Activated naive CD8-positive, alpha-beta T cell treated with anti-CD3 and anti-CD28 coated beads for 36 hours (primary cell): Measurements from ENCODE around the gene LCE4A. TPM values are rescaled to one million over a fixed set of nuclear protein-coding genes. Genes with fewer than 3 reads are reported as not detected.
"Not testable (repeated sequence)": the region's sequence is repeated elsewhere in the genome, so short reads cannot be mapped to it uniquely, and the experiment has no call there.

ENCODE experiments used
- DNase-seq: peaks from one replicate; pipeline ENCODE4 v3.0.0; 2021
- H3K27ac Mint-ChIP-seq: one replicate; pipeline ENCODE4 v1.8.0; 2022; ENCODE audit warnings: mild to moderate bottlenecking, moderate library complexity, mixed read lengths
- H3K27me3 Mint-ChIP-seq: one replicate; pipeline ENCODE4 v1.8.0; 2022; ENCODE audit warnings: mild to moderate bottlenecking, mixed read lengths
- H3K36me3 Mint-ChIP-seq: one replicate; pipeline ENCODE4 v1.8.0; 2021; ENCODE audit warnings: mild to moderate bottlenecking, mixed read lengths
- H3K4me1 Mint-ChIP-seq: one replicate; pipeline ENCODE4 v1.8.0; 2021; ENCODE audit warnings: mixed read lengths
- H3K4me3 Mint-ChIP-seq: one replicate; pipeline ENCODE4 v1.8.0; 2022; ENCODE audit warnings: mild to moderate bottlenecking, moderate library complexity, mixed read lengths
- H3K9me3 Mint-ChIP-seq: one replicate; pipeline ENCODE4 v1.8.0; 2022; ENCODE audit warnings: mixed read lengths
- total RNA-seq, 2 experiments: library from RNA; stranded (reverse); gene quantifications; one replicate each; pipeline ENCODE4 v1.2.3, GENCODE V29; 2021

Gene LCE4A, protein sequence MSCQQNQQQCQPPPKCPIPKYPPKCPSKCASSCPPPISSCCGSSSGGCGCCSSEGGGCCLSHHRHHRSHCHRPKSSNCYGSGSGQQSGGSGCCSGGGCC
- total RNA-seq, result not detected

DNA sequence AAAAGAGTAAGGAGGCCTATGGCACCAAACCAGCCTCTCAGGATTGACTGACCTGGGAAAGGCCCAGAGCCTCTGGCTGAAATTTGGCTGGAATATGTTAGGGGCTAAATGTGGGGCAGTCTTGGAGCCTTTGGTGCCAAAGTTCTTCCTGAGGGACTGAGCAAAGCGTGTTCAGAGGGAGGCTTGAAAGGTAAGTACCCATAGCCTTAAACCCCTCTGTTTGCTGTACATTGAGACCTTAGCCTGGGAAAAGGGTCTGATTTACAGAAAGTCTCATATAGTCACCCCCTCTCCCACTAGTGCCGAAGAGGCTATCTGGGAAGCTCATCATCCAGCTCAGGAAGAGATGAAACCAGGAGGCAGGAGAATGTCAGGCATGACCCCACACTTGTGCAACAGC is at the start of gene LCE4A:
Gene LCE4A, plus strand, starts transcription at position 301 of the 400 bp plus-strand sequence. CDS start 916 bp downstream, outside the sequence.
- Mint-ChIP-seq H3K4me1 (no peaks in the 10 kb centered on the region), H3K9me3 (peaks cover 4% of the 10 kb centered on the region), H3K27ac (no peak within 1 kb of the TSS), H3K4me3 (no peak within 1 kb of the TSS), H3K27me3 (peaks cover 35% of the 10 kb centered on the region), H3K36me3 (no peaks in the 10 kb centered on the region)
- no peak for DNase-seq

DNA sequence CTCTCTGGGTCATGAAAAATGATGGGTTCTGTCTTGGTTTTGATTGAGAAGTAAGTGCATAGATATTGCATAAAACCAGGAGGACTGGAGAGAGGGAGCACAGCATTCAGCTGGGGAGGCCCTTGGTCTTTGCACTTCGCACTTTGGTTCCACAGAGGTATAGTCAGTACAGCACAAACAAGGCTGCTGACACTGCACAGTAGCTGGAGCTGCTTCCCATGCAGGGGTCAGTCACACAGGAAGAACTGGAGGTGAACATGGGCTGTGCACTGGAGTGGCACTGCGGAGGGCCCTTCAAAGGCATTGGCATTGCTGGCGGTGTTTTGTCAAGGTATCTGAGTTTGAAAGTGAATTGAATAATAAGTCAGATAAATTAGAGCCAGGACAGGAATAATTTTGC is 49.3 kb upstream of the LCE4A start:
- Mint-ChIP-seq H3K4me3 (no peak overlapping the region), H3K27ac (no peak overlapping the region), H3K4me1 (peaks cover 2% of the 10 kb centered on the region), H3K9me3 (no peaks in the 10 kb centered on the region), H3K36me3 (no peaks in the 10 kb centered on the region), H3K27me3 (peaks cover 4% of the 10 kb centered on the region)
- DNase-seq, result no peak

DNA sequence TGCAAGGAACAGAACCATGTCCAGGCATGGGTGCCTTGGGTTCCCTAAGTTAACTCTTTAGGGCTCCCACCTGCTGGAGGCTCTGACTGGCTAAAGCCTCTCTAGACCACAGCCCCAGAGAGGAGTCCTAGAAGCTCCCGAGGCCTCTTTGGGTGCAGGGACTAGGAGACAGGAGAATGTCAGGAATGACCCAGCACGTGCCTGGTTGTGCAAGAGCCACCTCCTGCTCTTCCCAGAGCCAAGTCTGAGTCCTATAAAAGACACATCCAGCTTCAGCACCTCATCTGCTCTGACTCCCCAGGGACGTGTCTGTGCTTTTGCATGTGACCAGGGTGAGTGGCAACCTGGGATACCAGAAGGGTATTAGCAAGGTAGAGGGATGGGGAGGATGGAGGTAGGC is 44.9 kb upstream of the LCE4A start, which contains the start of gene LCE2D:
Gene LCE2D, plus strand, starts transcription at position 283 of the 400 bp plus-strand sequence. CDS start 726 bp downstream, outside the sequence.
- Mint-ChIP-seq H3K27me3 (peaks cover 11% of the 10 kb centered on the region), H3K27ac (no peak within 1 kb of the TSS), H3K36me3 (no peaks in the 10 kb centered on the region), H3K4me1 (no peaks in the 10 kb centered on the region), H3K4me3 (no peak within 1 kb of the TSS), H3K9me3 (no peaks in the 10 kb centered on the region)
- DNase-seq, result no peak

DNA sequence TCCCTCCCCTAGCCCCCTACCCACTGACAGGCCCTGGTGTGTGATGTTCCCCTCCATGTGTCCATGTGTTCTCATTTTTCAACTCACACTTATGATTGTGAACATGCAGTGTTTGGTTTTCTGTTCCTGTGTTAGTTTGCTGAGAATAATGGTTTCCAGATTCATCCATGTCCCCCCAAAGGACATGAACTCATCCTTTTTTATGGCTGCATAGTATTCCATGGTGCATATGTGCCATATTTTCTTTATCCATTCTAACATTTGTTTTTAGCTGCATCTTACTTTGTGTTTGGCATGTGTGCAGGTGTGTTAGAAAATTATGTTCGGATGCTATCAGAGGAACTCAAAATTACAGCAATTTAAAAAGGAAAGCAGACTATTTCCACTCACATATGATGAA is 41.8 kb upstream of the LCE4A start:
- not testable (repeated sequence) for H3K4me1 Mint-ChIP-seq
- peaks cover 16% of the 10 kb centered on the region for H3K27me3 Mint-ChIP-seq

DNA sequence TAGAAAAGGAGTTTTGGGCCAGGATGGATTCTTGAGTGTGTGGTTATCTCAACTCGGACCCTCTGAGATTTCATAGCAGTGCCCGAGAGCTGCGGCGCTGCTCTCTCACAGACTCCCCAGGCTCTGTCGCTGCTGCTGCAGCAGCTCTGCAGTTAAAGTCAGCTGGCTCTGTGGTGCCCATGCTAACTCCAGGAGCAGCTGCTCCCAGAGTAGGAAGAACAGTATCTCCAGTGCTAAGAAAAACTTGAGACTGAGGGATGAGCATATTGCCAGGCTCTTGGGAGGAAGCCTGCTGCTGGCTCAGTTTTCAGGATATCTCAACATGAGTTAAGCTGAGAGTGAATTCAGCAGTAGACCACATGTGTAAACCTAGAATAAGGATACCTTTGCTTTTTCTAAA is 40.3 kb upstream of the LCE4A start:
- H3K4me3 Mint-ChIP-seq, result no peak overlapping the region
- no peak for DNase-seq
- no peaks in the 10 kb centered on the region for H3K36me3 Mint-ChIP-seq
- peaks cover 16% of the 10 kb centered on the region for H3K27me3 Mint-ChIP-seq
- H3K4me1 Mint-ChIP-seq, result no peaks in the 10 kb centered on the region
- H3K27ac Mint-ChIP-seq, result no peak overlapping the region
- H3K9me3 Mint-ChIP-seq, result no peaks in the 10 kb centered on the region

More for the DNA sequence above, 41.8 kb upstream of the LCE4A start:
- not testable (repeated sequence) for H3K36me3 Mint-ChIP-seq, DNase-seq, H3K4me3 Mint-ChIP-seq, H3K27ac Mint-ChIP-seq, H3K9me3 Mint-ChIP-seq

DNA sequence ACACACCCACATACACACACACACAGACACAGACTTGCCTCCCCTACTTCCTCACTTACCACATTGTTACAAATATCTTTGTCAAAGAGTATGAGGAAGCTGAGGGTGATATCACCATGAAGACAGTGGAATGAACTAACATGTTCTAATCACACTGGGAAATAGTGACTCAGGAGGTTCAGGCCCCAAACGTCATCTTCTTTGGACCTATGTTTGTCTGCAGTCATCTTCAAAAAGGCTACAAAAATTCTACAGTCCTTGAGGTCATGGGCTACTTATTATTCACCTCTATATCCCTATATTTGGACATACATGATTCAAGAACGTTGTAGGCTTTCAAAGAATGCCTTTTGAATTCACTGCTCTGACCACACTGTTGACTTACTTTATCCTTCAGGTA is 34.9 kb upstream of the LCE4A start:
- H3K9me3 Mint-ChIP-seq, result no peaks in the 10 kb centered on the region
- no peak overlapping the region for H3K4me3 Mint-ChIP-seq
- H3K27ac Mint-ChIP-seq, result no peak overlapping the region
- H3K36me3 Mint-ChIP-seq, result no peaks in the 10 kb centered on the region
- no peak for DNase-seq
- peaks cover 16% of the 10 kb centered on the region for H3K27me3 Mint-ChIP-seq
- no peaks in the 10 kb centered on the region for H3K4me1 Mint-ChIP-seq

DNA sequence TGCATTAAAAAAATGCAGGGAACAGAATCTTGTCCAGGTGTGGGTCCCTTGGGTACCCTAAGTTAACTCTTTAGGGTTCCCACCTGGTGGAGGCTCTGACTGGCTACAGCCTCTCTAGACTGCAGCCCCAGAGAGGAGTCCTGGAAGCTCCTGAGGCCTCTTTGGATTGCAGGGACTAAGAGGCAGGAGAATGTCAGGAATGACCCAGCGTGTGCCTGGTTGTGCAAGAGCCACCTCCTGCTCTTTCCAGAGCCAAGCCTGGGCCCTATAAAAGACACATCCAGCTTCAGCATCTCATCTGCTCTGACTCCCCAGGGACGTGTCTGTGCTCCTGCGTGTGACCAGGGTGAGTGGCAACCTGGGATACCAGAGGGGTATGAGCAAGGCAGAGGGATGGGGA is 33.0 kb upstream of the LCE4A start, which contains the start of gene LCE2C:
Gene LCE2C, plus strand, starts transcription at position 297 of the 400 bp plus-strand sequence. CDS start 737 bp downstream, outside the sequence.
- H3K9me3 Mint-ChIP-seq, H3K27ac Mint-ChIP-seq, H3K4me3 Mint-ChIP-seq, H3K36me3 Mint-ChIP-seq, H3K4me1 Mint-ChIP-seq, DNase-seq: not testable (repeated sequence)
- peaks cover 28% of the 10 kb centered on the region for H3K27me3 Mint-ChIP-seq

DNA sequence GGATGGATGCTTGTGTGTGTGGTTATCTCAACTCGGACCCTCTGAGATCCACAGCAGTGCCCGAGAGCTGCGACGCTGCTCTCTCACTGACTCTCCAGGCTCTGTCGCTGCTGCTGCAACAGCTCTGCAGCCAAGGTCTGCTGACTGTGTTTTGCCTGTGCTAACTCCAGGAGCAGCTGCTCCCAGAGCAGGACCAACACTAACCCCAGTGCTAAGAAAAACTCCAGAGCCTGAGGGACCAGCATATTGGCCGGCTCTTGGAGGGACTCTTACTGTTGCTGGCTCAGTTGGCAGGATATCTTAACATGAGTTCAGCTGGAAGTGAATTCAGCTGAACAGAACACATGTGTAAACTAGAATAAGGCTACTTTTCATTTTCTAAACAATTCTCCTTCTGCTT is 28.5 kb upstream of the LCE4A start:
- no peaks in the 10 kb centered on the region for H3K9me3 Mint-ChIP-seq
- peaks cover 23% of the 10 kb centered on the region for H3K27me3 Mint-ChIP-seq
- H3K4me3 Mint-ChIP-seq, result no peak overlapping the region
- H3K27ac Mint-ChIP-seq, result no peak overlapping the region
- H3K36me3 Mint-ChIP-seq, result no peaks in the 10 kb centered on the region
- H3K4me1 Mint-ChIP-seq, result no peaks in the 10 kb centered on the region
- DNase-seq, result no peak

DNA sequence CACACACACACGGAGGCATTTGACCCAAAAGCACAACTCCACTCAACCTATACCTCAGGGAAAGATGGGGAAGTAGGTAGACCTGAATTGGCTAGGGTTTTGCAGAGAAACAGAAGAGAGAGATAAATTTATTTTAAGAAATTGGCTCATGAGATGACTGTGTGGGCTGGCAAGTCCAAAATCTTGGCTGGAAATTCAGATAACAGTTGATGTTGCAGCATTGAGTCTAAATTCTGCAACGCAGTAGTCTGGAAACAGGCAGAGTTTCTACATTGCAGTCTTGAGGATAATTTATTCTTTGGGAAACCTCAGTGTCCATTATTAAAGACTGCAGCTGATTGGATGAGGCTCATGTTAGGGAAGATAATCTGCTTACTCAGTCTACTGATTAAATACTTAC is 26.3 kb upstream of the LCE4A start:
- no peaks in the 10 kb centered on the region for H3K9me3 Mint-ChIP-seq
- no peak overlapping the region for H3K4me3 Mint-ChIP-seq
- H3K27ac Mint-ChIP-seq, result no peak overlapping the region
- H3K36me3 Mint-ChIP-seq, result no peaks in the 10 kb centered on the region
- no peaks in the 10 kb centered on the region for H3K4me1 Mint-ChIP-seq
- no peak for DNase-seq
- peaks cover 20% of the 10 kb centered on the region for H3K27me3 Mint-ChIP-seq

DNA sequence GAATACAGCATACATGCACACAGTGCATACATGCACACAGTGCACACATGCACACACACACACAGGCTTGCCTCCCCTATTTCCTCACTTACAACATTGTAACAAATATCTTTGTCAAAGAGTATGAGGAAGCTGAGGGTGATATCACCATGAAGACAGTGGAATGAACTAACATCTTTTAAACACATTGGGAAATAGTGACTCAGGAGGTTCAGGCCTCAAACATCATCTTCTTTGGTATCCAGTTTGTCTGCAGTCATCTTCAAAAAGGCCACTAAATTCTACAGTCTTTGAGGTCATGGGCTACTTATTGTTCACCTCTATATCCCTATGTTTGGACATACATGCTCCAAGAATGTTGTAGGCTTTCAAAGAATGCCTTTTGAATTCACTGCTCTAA is 24.1 kb upstream of the LCE4A start:
- peaks cover 14% of the 10 kb centered on the region for H3K27me3 Mint-ChIP-seq
- no peak for DNase-seq
- H3K36me3 Mint-ChIP-seq, result no peaks in the 10 kb centered on the region
- no peak overlapping the region for H3K4me3 Mint-ChIP-seq
- no peaks in the 10 kb centered on the region for H3K4me1 Mint-ChIP-seq
- no peaks in the 10 kb centered on the region for H3K9me3 Mint-ChIP-seq
- no peak overlapping the region for H3K27ac Mint-ChIP-seq

DNA sequence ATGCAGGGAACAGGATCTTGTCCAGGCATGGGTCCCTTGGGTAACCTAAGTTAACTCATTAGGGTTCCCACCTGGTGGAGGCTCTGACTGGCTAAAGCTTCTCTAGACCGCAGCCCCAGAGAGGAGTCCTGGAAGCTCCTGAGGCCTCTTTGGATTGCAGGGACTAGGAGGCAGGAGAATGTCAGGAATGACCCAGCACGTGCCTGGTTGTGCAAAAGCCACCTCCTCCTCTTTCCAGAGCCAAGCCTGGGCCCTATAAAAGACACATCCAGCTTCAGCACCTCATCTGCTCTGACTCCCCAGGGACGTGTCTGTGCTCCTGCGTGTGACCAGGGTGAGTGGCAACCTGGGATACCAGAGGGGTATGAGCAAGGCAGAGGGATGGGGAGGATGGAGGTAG is 22.1 kb upstream of the LCE4A start, which contains the start of gene LCE2B:
Gene LCE2B, plus strand, starts transcription at position 301 of the 400 bp plus-strand sequence. CDS start 721 bp downstream, outside the sequence.
- not testable (repeated sequence) for H3K27ac Mint-ChIP-seq, DNase-seq, H3K4me1 Mint-ChIP-seq

DNA sequence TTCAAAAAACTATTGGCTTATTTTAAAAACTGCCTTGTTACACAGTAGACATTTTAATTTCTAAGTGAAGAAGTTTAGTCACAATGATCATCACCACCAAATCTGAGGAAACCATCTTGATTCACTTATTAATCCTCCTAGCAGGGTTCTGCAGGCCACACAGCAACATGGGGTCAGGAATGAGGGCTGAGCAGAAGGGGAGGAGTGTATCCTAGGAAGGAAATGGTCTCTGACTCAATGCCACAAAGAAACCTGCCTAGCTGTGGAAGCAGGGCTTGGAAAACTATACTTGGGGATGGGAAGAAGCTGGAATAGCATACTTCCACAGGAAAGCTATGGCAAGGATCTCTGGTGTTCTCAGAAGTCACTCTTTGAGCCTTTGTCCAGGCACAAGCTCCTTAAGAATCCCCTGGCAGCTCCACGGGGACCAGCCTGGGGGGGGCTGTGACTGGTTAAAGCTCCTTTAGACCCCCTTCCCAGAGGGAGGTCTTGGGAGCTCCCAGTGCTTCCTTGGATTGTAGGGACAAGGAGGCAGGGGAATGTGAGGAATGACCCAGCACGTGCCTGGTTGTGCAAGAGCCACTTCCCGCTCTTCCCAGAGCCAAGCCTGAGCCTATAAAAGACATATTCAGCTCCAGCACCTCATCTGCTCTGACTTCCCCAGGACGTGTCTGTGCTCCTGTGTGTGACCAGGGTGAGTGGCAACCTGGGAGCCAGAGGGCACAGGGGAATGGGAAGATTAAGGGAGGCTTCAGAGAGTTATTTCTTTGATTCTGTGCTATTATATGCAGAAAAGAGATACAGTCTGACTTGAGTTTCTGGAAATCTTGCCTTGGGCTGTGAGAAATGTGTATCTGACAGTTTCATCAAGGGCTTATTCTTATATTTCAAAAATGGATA is 10.0 kb upstream of the LCE4A start, which contains the start of gene LCE2A:
Gene LCE2A, plus strand, starts transcription at position 645 of the 900 bp plus-strand sequence. CDS start 557 bp downstream, outside the sequence.
- no peak for DNase-seq
- Mint-ChIP-seq H3K9me3 (peaks cover under 1% of the 10 kb centered on the region), H3K27ac (no peak within 1 kb of the TSS), H3K27me3 (peaks cover 18% of the 10 kb centered on the region), H3K36me3 (no peaks in the 10 kb centered on the region), H3K4me3 (no peak within 1 kb of the TSS), H3K4me1 (no peaks in the 10 kb centered on the region)

More for the DNA sequence above, 22.1 kb upstream of the LCE4A start, which contains the start of gene LCE2B:
- peaks cover 25% of the 10 kb centered on the region for H3K27me3 Mint-ChIP-seq
- not testable (repeated sequence) for H3K36me3 Mint-ChIP-seq, H3K9me3 Mint-ChIP-seq, H3K4me3 Mint-ChIP-seq

DNA sequence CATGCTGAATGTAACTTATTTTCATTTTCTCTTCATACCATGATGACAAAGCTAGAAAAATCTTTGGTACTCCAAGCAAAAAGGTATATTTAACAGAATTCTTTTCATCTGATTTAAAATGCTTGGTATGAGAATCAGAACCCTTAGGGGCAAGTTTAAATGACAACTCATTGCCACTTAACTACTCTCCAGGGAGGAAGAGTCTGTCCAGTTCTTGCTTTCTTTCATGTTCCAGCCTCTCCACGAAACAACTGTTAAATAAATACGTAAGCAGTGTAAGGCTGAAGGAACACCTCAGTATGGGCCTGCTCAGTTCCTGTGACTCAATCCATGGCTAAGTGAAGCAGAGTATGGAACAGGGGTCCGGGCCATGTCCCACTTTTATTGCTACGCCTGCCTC is 8.2 kb upstream of the LCE4A start:
- DNase-seq, result no peak
- Mint-ChIP-seq H3K9me3 (peaks cover 4% of the 10 kb centered on the region), H3K27ac (no peak overlapping the region), H3K27me3 (peaks cover 14% of the 10 kb centered on the region), H3K4me1 (no peaks in the 10 kb centered on the region), H3K36me3 (no peaks in the 10 kb centered on the region), H3K4me3 (no peak overlapping the region)

DNA sequence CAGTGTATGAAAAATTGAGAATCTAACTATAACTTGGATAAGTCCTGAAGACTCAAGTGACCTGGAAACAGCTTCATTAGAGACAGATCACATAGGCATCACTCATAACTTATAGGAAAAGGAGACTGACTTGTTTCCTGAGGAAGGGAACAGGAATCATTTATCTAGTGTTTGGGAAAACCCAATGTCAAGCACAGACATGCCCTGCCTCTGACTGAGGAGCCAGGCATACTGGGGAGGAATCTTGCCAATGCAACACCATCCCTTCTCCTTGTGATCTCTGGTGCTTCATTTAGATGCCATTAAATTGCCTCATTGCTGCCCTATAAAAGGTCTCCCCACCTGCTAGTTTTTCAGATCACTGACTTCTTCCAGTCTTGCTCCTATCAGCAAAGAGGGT is 10.3 kb downstream of the LCE4A start:
- DNase-seq, result no peak
- Mint-ChIP-seq H3K27me3 (peaks cover 29% of the 10 kb centered on the region), H3K4me1 (no peaks in the 10 kb centered on the region), H3K4me3 (no peak overlapping the region), H3K27ac (no peak overlapping the region), H3K9me3 (no peaks in the 10 kb centered on the region), H3K36me3 (no peaks in the 10 kb centered on the region)

DNA sequence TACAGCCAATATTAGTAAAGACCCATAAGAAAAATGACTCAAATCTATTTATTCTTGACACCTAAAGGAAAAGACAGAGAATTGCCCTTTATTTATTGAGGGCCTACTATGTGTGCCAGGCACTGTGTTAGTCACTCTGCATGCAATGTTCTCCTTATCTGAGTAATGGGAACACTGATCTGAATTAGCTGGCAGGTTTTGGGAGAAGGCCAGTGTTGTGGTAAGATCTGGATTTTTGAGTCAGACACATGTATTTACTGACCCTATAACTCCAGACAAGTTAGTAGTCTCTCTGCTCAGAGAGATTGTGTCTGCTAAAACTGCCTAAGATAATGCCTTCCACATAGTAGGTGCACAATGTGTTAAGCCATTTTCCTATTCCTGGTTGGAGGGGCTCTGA is 17.3 kb downstream of the LCE4A start:
- Mint-ChIP-seq H3K9me3 (no peaks in the 10 kb centered on the region), H3K36me3 (no peaks in the 10 kb centered on the region), H3K27ac (no peak overlapping the region), H3K27me3 (peaks cover 16% of the 10 kb centered on the region), H3K4me1 (no peaks in the 10 kb centered on the region), H3K4me3 (no peak overlapping the region)
- no peak for DNase-seq
